Thoracic aorta (tissue), 2 donors: Measurements from ENCODE around the gene DBP. TPM values are rescaled to one million over a fixed set of nuclear protein-coding genes. Genes with fewer than 3 reads are reported as not detected.

Experiments used
- ATAC-seq: fragments of 150-250 bp; one replicate; pipeline ENCODE4 v1.8.0; 2017; ENCODE audit warnings: low read depth; ENCODE audit not compliant: insufficient number of reproducible peaks, low FRiP score
- DNase-seq: peaks from one replicate; pipeline ENCODE4 v3.0.0-alpha.2; 2020; ENCODE audit warnings: low spot score
- H3K27ac ChIP-seq, 2 donors: fragments of 200-600 bp; sonication (generic); 1 replicate in 1 of 2; 2 replicates in 1 of 2; pipeline ENCODE4 v1.5.1; 2016; ENCODE audit warnings: mild to moderate bottlenecking in 2 of 2, moderate library complexity in 2 of 2
- H3K27me3 ChIP-seq: fragments of 200-600 bp; sonication (generic); replicated peaks from 2 replicates; pipeline ENCODE4 v1.6.0; 2016; ENCODE audit warnings: mild to moderate bottlenecking; ENCODE audit not compliant: insufficient read depth
- H3K36me3 ChIP-seq: fragments of 200-600 bp; sonication (generic); one replicate; pipeline ENCODE4 v1.5.1; 2016
- H3K4me1 ChIP-seq, 2 donors: fragments of 200-600 bp; sonication (generic); 1 replicate in 1 of 2; 2 replicates in 1 of 2; pipeline versions ENCODE4 v1.5.1 to v1.6.0; 2016; ENCODE audit warnings: low read depth in 2 of 2, mild to moderate bottlenecking in 1 of 2; ENCODE audit not compliant: control insufficient read depth in 1 of 2
- H3K4me3 ChIP-seq: fragments of 200-600 bp; sonication (generic); 2 replicates; pipeline ENCODE4 v1.5.1; 2016; ENCODE audit warnings: mild to moderate bottlenecking
- H3K9me3 ChIP-seq: fragments of 200-600 bp; sonication (generic); 2 replicates; pipeline ENCODE4 v1.5.1; 2016
- total RNA-seq, 2 donors: library from RNA; depleted of rRNA; stranded (reverse); fragments of >200 nt; gene quantifications; one replicate each; pipeline versions ENCODE4 v1.1.0 to v1.2.3, GENCODE V29; 2016
- TF ChIP-seq, protein P1 (sequence below): fragments of 200-600 bp; sonication (generic); IDR thresholded peaks from one replicate; pipeline ENCODE4 v1.5.1; 2019; ENCODE audit warnings: antibody characterized with exemption

DBP gene
- total RNA-seq, 2 donors from 2014 or later, result 3.9 to 15.0 TPM

DNA sequence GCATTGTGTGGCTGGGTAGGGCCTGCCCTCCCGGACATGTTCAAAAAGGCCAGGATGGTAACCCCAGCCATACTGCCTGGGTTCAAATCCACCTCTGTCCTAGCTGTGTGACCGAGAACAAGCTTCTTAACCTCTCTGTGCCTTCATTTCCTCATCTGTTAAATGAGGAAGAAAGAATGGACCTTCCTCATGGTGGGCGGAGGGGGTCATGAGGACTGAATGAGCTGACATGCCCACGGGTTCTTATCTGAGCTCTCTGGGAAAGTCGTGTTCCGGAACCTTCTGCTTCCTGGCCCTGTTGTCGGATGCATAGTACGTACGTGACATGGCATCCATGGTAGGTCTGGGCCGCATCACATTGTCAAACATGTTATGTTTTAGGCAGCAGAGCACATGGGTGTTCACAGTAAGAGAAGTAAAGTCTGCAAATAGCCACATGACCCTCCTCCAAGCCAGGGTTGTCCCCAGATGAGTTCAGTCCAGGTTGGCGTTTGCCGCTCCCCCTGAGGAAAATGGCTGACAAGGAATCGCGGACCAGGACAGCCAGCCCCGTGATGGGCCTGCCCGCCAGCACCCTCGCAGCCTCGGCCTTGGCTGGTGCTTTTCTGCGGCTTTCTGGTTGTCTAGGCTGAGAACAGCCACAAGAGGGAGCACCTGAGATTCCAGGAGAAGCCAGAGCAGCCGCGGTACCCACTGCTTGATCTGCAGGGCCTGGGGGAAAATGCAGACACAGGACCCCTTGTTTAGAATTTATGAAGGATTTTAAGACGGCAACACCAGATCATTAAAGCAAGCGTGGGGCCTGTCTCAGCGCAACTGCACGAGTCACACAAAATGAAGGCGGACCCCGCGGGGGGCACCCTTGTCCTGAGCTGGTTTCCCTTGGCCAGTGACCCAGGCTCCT, 38.0 kb upstream of the DBP start:
- H3K4me3 ChIP-seq, result peak overlapping the region; percentile 20
- H3K36me3 ChIP-seq, result no peaks in the 10 kb centered on the region
- no peak overlapping the region for H3K27ac ChIP-seq
- DNase-seq (peak; percentile 49), ATAC-seq (peak; percentile 46)
- H3K4me1 ChIP-seq, result peaks cover 0 to 3% of the 10 kb centered on the region in 2 donors
- H3K27me3 ChIP-seq, result no peaks in the 10 kb centered on the region
- TF ChIP-seq, protein P1, sequence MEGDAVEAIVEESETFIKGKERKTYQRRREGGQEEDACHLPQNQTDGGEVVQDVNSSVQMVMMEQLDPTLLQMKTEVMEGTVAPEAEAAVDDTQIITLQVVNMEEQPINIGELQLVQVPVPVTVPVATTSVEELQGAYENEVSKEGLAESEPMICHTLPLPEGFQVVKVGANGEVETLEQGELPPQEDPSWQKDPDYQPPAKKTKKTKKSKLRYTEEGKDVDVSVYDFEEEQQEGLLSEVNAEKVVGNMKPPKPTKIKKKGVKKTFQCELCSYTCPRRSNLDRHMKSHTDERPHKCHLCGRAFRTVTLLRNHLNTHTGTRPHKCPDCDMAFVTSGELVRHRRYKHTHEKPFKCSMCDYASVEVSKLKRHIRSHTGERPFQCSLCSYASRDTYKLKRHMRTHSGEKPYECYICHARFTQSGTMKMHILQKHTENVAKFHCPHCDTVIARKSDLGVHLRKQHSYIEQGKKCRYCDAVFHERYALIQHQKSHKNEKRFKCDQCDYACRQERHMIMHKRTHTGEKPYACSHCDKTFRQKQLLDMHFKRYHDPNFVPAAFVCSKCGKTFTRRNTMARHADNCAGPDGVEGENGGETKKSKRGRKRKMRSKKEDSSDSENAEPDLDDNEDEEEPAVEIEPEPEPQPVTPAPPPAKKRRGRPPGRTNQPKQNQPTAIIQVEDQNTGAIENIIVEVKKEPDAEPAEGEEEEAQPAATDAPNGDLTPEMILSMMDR, result peak; percentile 88
- no peaks in the 10 kb centered on the region for H3K9me3 ChIP-seq

- Histone ChIP-seq H3K36me3 (no peaks in the 10 kb centered on the region), H3K9me3 (no peaks in the 10 kb centered on the region), H3K27me3 (no peaks in the 10 kb centered on the region), H3K27ac (no peak overlapping the region), H3K4me3 (no peak overlapping the region), H3K4me1 (peaks cover 0 to 3% of the 10 kb centered on the region in 2 donors)
- TF ChIP-seq, protein P1, result no peak
- DNase-seq (no peak), ATAC-seq (no peak)
Measured at GRCh38 chr19:48674216-48674809, 37.1 kb upstream of the DBP start.

DNA sequence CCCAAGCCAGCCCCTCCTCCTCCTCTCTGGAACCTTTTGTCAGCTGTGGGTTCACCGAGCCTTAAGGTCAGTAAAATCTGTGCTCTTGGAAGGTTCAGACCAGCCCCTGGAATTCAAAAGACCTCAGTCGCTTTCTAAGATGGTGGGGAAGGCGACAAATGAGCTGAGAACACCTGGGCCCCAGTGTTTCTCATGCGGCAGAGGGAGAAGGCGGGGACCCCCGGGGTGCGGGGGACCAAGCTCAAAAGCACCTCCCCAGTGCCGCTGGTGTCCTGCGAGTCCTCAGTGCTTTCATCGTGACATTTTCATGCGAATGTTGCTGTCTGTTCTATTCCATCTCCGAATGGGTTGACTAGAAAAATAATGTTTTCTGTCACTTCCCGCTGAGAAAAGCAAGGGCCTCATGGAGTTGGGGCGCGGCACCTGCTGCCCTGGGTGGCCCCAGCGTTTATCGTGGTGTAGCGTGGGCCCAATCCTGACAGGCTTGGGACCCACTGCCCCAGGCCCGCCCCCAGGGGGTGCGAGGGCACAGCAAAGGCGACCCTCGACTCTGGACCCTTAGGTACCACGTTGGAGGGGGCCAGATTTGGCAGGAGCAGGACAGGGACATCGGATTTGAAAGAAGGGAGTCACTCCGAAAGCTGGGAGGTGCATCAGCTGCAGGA, 36.4 kb upstream of the DBP start:
- Histone ChIP-seq H3K27me3 (no peaks in the 10 kb centered on the region), H3K9me3 (no peaks in the 10 kb centered on the region), H3K36me3 (no peaks in the 10 kb centered on the region), H3K4me1 (peaks cover 0 to 3% of the 10 kb centered on the region in 2 donors), H3K27ac (no peak overlapping the region), H3K4me3 (no peak overlapping the region)
- DNase-seq (no peak), ATAC-seq (no peak)
- TF ChIP-seq, protein P1, result no peak

GRCh38 chr19:48672994-48673393, 35.8 kb upstream of the DBP start, which contains the start of gene NTN5:
Gene NTN5 (minus strand): TSS chr19:48673017. CDS start chr19:48670986, 2,031 bp downstream.
- TF ChIP-seq, protein P1, result no peak
- Histone ChIP-seq H3K27me3 (no peaks in the 10 kb centered on the region), H3K27ac (no peak within 1 kb of the TSS), H3K4me1 (peaks cover 0 to 3% of the 10 kb centered on the region in 2 donors), H3K36me3 (no peaks in the 10 kb centered on the region), H3K4me3 (no peak within 1 kb of the TSS), H3K9me3 (no peaks in the 10 kb centered on the region)
- ATAC-seq (no peak), DNase-seq (no peak)
